K562 (cell line): Measurements from ENCODE around the gene SLC38A7. TPM values are rescaled to one million over a fixed set of nuclear protein-coding genes. Genes with fewer than 3 reads are reported as not detected.
A peak's percentile ranks its signal among the peaks of the same experiment; 100 is the strongest.

Experiments
- ATAC-seq: fragments of 200-7000 bp; cut with Tn5 transposase; 3 replicates; pipeline ENCODE4 v1.9.1; 2020; ENCODE audit warnings: moderate library complexity
- BruUV-seq: library from RNA; stranded (reverse); fragments of 400-500 nt; replicated peaks from 2 replicates; lab custom pipeline; 2021; lab: Mats Ljungman, UMichigan
- CTCF ChIA-PET: fragments of 300-600 bp; formaldehyde crosslinking; extraction: SDS; loops from one replicate; lab custom pipeline; 2021; ENCODE audit warnings: low intra/inter-chr PET ratio; lab: Yijun Ruan, JAX
- POLR2A ChIA-PET: fragments of 300-600, 350-650 bp; sonication (Branson Sonifier 250); formaldehyde crosslinking; extraction: SDS; loops from one replicate; lab custom pipeline; 2021; ENCODE audit warnings: antibody characterized with exemption, inconsistent platforms; lab: Yijun Ruan, JAX
- DNase-seq, 4 experiments: peaks; one replicate each; pipeline versions ENCODE4 v3.0.0 to v3.0.0-alpha.2; 2011 to 2018; ENCODE audit warnings: low spot score in 3 of 4, mixed read lengths in 3 of 4; ENCODE audit errors: extremely low read depth in 1 of 4
- FAIRE-seq: peaks from 2 replicates; lab custom pipeline; 2011; peaks lifted over from hg19 to GRCh38; lab: Jason Lieb, UNC
- H2AFZ ChIP-seq: 2 replicates; pipeline ENCODE4 v1.6.0; 2011; ENCODE audit warnings: low read depth, low read length, control low read depth, inconsistent platforms
- H3K27ac ChIP-seq: fragments of 200-600 bp; 3 replicates; pipeline ENCODE4 v1.8.0; 2011; ENCODE audit warnings: low read depth, mild to moderate bottlenecking, control low read depth, inconsistent platforms, low read length, moderate library complexity, mixed read lengths; ENCODE audit errors: extremely low read depth
- H3K27me3 ChIP-seq, 2 experiments: fragments of 300-600 bp in 1 of 2; 2 replicates in 1 of 2; 3 replicates in 1 of 2; pipeline versions ENCODE4 v1.6.0 to v1.8.0; 2011; ENCODE audit warnings: inconsistent platforms in 2 of 2, low read length in 2 of 2, mild to moderate bottlenecking in 1 of 2, mixed read lengths in 1 of 2, moderate library complexity in 1 of 2; ENCODE audit not compliant: control insufficient read depth in 2 of 2, insufficient read depth in 2 of 2
- H3K36me3 ChIP-seq: fragments of 300-600 bp; 3 replicates; pipeline ENCODE4 v1.8.0; 2011; ENCODE audit warnings: mild to moderate bottlenecking, low read length, inconsistent platforms; ENCODE audit not compliant: control insufficient read depth, insufficient read depth
- H3K4me1 ChIP-seq, 2 experiments: fragments of 200-600 bp in 1 of 2; replicated peaks in 1 of 2; 2 replicates in 1 of 2; 3 replicates in 1 of 2; pipeline versions ENCODE4 v1.5.1 to v1.8.0; 2011; ENCODE audit warnings: inconsistent platforms in 2 of 2, low read length in 2 of 2, mild to moderate bottlenecking in 1 of 2, mixed read lengths in 1 of 2, moderate library complexity in 1 of 2; ENCODE audit not compliant: control insufficient read depth in 2 of 2, insufficient read depth in 2 of 2
- H3K4me2 ChIP-seq: 2 replicates; pipeline ENCODE4 v1.6.1; 2011; ENCODE audit warnings: low read length, control low read depth, inconsistent platforms, mixed read lengths; ENCODE audit not compliant: insufficient read depth
- H3K4me3 ChIP-seq: fragments of 200-600 bp; sonication (generic), shearing (Covaris generic); 2 replicates; pipeline ENCODE4 v1.5.1; 2016; ENCODE audit warnings: control low read depth, inconsistent platforms
- H3K79me2 ChIP-seq: fragments of 200-600 bp; 3 replicates; pipeline ENCODE4 v1.8.0; 2011; ENCODE audit warnings: low read length, inconsistent platforms; ENCODE audit not compliant: control insufficient read depth, insufficient read depth
- H3K9ac ChIP-seq, 2 experiments: 2 replicates each; pipeline versions ENCODE4 v1.6.0 to v1.6.1; 2011; ENCODE audit warnings: low read depth in 2 of 2, low read length in 2 of 2, control low read depth in 1 of 2, inconsistent platforms in 1 of 2, mild to moderate bottlenecking in 1 of 2, mixed read lengths in 1 of 2; ENCODE audit not compliant: insufficient read depth in 1 of 2
- H3K9me1 ChIP-seq: one replicate; pipeline ENCODE4 v1.6.0; 2011; ENCODE audit warnings: inconsistent platforms, mild to moderate bottlenecking, low read length, moderate library complexity; ENCODE audit not compliant: control insufficient read depth, insufficient read depth
- H3K9me3 ChIP-seq: replicated peaks from 2 replicates; pipeline ENCODE4 v1.5.1; 2011; ENCODE audit warnings: low read depth, low read length, inconsistent platforms; ENCODE audit not compliant: control insufficient read depth, insufficient read depth
- H4K20me1 ChIP-seq: replicated peaks from 2 replicates; pipeline ENCODE4 v1.6.1; 2011; ENCODE audit warnings: low read length, inconsistent platforms, mixed read lengths; ENCODE audit not compliant: control insufficient read depth, insufficient read depth
- NRF1 ChIP-seq, 2 experiments: fragments of 450-650 bp; IDR thresholded peaks in 1 of 2; conservative IDR thresholded peaks in 1 of 2; 2 replicates each; pipeline ENCODE4 v1.6.1; 2014; ENCODE audit warnings: mild to moderate bottlenecking in 2 of 2
- WGBS: fragments of 100-300 bp; shearing (Covaris generic); methylation state at CpG from one replicate; pipeline ENCODE4 v1.1.6; 2016; ENCODE audit warnings: low coverage, mixed read lengths; ENCODE audit not compliant: insufficient coverage; ENCODE audit errors: missing lambda C conversion rate; 5-methylcytosine and 5-hydroxymethylcytosine counted together
- in situ Hi-C: fragments of 300-500 bp; cut with MboI; formaldehyde crosslinking; loops from 4 replicates; pipeline ENCODE4 v1.15.0; 2018; ENCODE audit warnings: inconsistent platforms, mixed read lengths
- intact Hi-C: fragments of 100-400 bp; cut with micrococcal nuclease; formaldehyde crosslinking; loops from 2 replicates; pipeline ENCODE4 v1.14.2; 2022
- polyA plus RNA-seq, 8 experiments: library from polyadenylated mRNA; depleted of rRNA in 4 of 8; stranded (reverse) in 5 of 8; unstranded in 3 of 8; fragments of >200 nt; fragmentation: Nextera tagmentation in 2 of 8; fragmentation: Illumina TruSeq in 1 of 8; extraction: Ambion mirVana in 2 of 8; extraction: Trizol in 1 of 8; gene quantifications; 2 replicates each; pipeline versions ENCODE4 v1.2.1 to v1.2.3, GENCODE V29; 2011 to 2014; ENCODE audit warnings: inconsistent platforms in 1 of 8, missing spikeins in 1 of 8
- total RNA-seq, 7 experiments: library from RNA; depleted of rRNA in 6 of 7; stranded (reverse); fragments of >200 nt in 6 of 7; fragmentation: Illumina TruSeq in 2 of 7; extraction: Trizol in 2 of 7; gene quantifications; 2 replicates each; pipeline versions ENCODE4 v1.2.1 to v1.2.3, GENCODE V29; 2011 to 2021; ENCODE audit warnings: low replicate concordance in 1 of 7
- TF ChIP-seq, protein P1 (sequence below), 2 experiments: fragments of 450-650 bp in 1 of 2; sonication (generic) in 1 of 2; formaldehyde crosslinking in 1 of 2; IDR thresholded peaks; 2 replicates each; pipeline versions ENCODE4 v1.7.1 to v1.9.0; 2016 to 2022; ENCODE audit warnings: inconsistent platforms in 1 of 2, mild to moderate bottlenecking in 1 of 2, missing genetic modification reagents in 1 of 2

Gene SLC38A7
- total and polyA plus RNA-seq, 9 of the 15 experiments (the other 6 are each of a cell fraction or from before 2014, with no cell fraction given): 2.7 to 12.2 (median 6.5) TPM

DNA sequence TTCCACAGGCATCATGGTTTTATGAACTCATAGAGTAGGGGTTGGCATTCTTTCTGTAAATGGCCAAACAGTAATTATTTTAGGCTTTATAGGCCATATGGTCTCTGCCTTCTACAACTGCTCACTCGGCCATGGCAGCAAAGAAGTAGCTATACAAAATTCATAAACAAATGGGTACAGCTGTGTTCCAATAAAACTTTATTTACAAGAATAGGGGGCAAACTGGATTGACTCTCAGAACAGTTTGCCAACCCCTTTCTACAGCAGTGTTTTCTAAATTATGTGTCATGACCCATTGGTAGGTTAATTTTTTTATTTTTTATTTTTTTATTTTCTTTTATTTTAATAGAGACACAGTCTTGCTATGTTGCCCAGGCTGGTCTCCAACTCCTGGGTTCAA lies 29.2 kb upstream of the SLC38A7 start:
- H3K9me1 ChIP-seq: no peaks in the 10 kb centered on the region
- H2AFZ ChIP-seq: no peak overlapping the region
- no peak overlapping the region for H3K4me2 ChIP-seq
- H3K79me2 ChIP-seq: no peaks in the 10 kb centered on the region
- H3K4me3 ChIP-seq: no peak overlapping the region
- no peaks in the 10 kb centered on the region for H3K27me3 ChIP-seq
- TF ChIP-seq, protein P1, sequence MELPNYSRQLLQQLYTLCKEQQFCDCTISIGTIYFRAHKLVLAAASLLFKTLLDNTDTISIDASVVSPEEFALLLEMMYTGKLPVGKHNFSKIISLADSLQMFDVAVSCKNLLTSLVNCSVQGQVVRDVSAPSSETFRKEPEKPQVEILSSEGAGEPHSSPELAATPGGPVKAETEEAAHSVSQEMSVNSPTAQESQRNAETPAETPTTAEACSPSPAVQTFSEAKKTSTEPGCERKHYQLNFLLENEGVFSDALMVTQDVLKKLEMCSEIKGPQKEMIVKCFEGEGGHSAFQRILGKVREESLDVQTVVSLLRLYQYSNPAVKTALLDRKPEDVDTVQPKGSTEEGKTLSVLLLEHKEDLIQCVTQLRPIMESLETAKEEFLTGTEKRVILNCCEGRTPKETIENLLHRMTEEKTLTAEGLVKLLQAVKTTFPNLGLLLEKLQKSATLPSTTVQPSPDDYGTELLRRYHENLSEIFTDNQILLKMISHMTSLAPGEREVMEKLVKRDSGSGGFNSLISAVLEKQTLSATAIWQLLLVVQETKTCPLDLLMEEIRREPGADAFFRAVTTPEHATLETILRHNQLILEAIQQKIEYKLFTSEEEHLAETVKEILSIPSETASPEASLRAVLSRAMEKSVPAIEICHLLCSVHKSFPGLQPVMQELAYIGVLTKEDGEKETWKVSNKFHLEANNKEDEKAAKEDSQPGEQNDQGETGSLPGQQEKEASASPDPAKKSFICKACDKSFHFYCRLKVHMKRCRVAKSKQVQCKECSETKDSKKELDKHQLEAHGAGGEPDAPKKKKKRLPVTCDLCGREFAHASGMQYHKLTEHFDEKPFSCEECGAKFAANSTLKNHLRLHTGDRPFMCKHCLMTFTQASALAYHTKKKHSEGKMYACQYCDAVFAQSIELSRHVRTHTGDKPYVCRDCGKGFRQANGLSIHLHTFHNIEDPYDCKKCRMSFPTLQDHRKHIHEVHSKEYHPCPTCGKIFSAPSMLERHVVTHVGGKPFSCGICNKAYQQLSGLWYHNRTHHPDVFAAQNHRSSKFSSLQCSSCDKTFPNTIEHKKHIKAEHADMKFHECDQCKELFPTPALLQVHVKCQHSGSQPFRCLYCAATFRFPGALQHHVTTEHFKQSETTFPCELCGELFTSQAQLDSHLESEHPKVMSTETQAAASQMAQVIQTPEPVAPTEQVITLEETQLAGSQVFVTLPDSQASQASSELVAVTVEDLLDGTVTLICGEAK (IDR thresholded peaks at IDR 0.05): peak; percentile 84
- TF ChIP-seq, protein P1 (CRISPR knock-in tag; IDR thresholded peaks at IDR 0.05): 0 out of 2 replicates have a peak, but pooled peaks have one; percentile 60
- no peak for TF ChIP-seq NRF1 (conservative IDR thresholded peaks at IDR 0.05 in 1 of 2, IDR thresholded peaks at IDR 0.05 in 1 of 2)
- 100% methylated on average over 1 of the region's 1 CpG for WGBS
- H4K20me1 ChIP-seq: no peaks in the 10 kb centered on the region
- H3K36me3 ChIP-seq: peaks cover 85% of the 10 kb centered on the region
- CTCF ChIA-PET: no interaction called here
- no peak overlapping the region for H3K27ac ChIP-seq
- intact Hi-C loops (no loop called here), in situ Hi-C loops (no loop called here)
- no TSS peak for BruUV-seq
- FAIRE-seq (no peak), DNase-seq (no peak), ATAC-seq (no peak)
- no peak overlapping the region for H3K9ac ChIP-seq
- no peaks in the 10 kb centered on the region for H3K4me1 ChIP-seq
- POLR2A ChIA-PET: interaction anchor here (0.6 to 2.7 kb wide), 4 partner anchors 10 to 321 kb away, joined by 3 to 5 read pairs (median 3); partner anchors contain the start of genes GINS3 and SLC38A7
- no peaks in the 10 kb centered on the region for H3K9me3 ChIP-seq
